SK-N-MC (cell line): ENCODE measurements around the gene DRC3.

Experiments
- EZH2 ChIP-seq: fragments of 200-600 bp; sonication (generic); IDR thresholded peaks from one replicate; pipeline ENCODE4 v1.6.1; 2017; ENCODE audit warnings: antibody characterized with exemption
- POLR2AphosphoS5 ChIP-seq: IDR thresholded peaks from 2 replicates; pipeline ENCODE4 v1.6.1; 2012; ENCODE audit warnings: mild to moderate bottlenecking, low read depth, low read length, borderline replicate concordance

GRCh38 chr17:17935321-17936271 lies 37.1 kb upstream of the DRC3 start:
- TF ChIP-seq EZH2 = no peak
- no peak for TF ChIP-seq POLR2AphosphoS5
